Measurements from ENCODE around the gene ADH4.
"Not testable (repeated sequence)": the region's sequence is repeated elsewhere in the genome, so short reads cannot be mapped to it uniquely, and the experiment has no call there.

ADH4 gene

DNA sequence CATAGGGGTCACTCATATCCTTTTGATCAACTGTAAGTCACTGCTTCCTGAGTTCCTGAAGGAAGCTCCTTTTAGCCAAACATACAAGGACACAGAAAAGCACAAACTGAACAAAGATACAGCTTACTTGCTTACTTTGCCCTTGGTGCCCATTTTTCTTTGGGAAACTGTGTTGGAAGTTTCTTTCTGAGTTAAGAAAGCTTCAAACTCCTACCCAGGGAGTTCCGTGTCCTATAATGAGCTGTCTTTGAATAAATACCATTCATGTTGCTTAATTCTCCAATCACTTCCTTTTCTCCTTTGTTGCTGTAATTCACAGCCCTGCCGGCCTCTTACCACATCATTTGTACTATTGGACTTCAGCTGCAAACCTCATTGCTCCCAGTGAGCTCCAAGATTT is at the start of gene ADH4:
Gene ADH4, minus strand, starts transcription at position 228 of the 400 bp plus-strand sequence. Its CDS starts 75 bp downstream, at position 153.
- no peak for DNase-seq (ENCODE audit: low read depth)

- DNase-seq (ENCODE audit: low read depth) = no peak
These were observed 46.2 kb upstream of the ADH4 start for GRCh38 chr4:99190336-99190735.

DNA sequence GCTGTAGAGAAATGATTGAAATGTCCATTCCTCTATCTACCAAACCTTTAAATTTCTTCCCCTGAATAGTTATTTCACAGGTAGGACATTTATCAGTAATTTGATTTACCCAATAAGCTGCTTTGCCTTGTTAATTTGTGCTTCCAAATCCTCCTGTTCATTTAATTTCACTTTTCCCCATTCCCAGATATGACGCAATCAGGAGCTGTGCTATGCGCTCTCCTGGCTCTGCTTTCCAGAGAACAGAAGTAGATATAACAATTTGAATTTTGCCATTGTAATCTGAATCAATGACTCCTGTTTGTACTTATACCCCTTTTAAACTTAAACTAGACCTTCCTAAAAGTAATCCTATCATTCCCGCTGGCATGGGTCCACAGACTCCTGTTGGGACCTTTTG is 45.8 kb upstream of the ADH4 start:
- not testable (repeated sequence) for DNase-seq (ENCODE audit: low read depth)

DNA sequence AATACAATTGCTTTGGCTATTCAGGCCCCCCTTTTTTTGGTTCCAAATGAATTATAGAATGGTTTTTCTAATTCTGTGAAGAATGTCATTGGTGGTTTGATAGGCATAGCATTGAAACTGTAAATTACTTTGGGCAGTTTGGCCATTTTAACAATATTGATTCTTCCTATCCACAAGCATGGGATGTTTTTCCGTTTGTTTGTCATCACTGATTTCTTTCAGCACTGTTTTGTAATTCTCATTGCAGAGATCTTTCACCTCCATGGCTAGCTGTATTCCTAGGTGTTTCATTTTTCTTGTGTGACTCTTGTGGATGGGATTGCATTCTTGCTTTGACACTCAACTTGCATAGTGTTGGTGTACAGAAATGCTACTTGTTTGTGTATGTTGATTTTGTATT is 41.9 kb upstream of the ADH4 start:
- DNase-seq (ENCODE audit: low read depth) = no peak

GRCh38 chr4:99185581-99185980 is 41.5 kb upstream of the ADH4 start:
- no peak for DNase-seq (ENCODE audit: low read depth)

- DNase-seq (ENCODE audit: low read depth) = no peak
These were observed 36.4 kb upstream of the ADH4 start for GRCh38 chr4:99180382-99181070.

DNA sequence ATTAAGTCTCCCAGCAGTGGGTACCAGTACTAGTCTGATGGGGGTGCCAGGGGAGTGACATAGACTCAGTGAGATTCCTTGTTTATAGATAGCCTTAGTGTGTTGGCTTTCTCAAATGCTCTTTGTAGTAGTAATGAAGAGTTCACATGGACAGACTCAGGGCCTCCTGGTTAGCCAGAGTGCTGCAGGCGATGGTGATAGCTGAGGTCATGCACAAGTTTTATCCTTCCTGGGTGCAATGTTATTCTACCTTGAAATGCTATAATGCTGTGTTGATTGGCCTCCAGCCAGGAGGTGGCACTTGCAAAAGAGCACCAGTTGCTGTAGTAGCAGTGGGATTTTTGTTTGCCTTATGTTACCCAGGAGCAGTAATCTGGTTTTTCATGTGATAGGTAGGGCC is 35.5 kb upstream of the ADH4 start:
- DNase-seq (ENCODE audit: low read depth) = no peak

GRCh38 chr4:99179178-99179577 is 35.1 kb upstream of the ADH4 start:
- DNase-seq (ENCODE audit: low read depth) = no peak

DNA sequence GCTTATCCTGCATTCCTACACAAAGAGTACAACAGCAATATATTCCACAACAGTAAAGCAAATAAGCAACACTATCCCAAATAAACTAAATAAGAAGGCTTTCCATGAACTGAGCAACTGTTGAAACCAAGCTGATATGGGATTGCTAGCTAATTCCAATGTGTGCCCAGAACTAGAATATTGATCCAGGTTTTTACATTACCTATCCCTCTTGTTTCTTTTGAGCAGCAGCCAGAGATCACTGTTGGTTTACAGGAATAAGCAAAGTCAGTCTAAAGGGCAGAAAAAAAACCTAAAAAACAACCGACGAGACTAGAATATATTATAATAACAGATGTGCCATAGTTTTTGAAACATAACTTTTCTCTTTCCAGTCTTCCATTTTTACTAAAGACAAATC is 22.4 kb upstream of the ADH4 start:
- no peak for DNase-seq (ENCODE audit: low read depth)

- DNase-seq (ENCODE audit: low read depth) = no peak
These were observed 21.9 kb upstream of the ADH4 start for GRCh38 chr4:99165978-99166377.

- no peak for DNase-seq (ENCODE audit: low read depth)
These were observed 17.4 kb upstream of the ADH4 start for GRCh38 chr4:99161373-99162099.

DNA sequence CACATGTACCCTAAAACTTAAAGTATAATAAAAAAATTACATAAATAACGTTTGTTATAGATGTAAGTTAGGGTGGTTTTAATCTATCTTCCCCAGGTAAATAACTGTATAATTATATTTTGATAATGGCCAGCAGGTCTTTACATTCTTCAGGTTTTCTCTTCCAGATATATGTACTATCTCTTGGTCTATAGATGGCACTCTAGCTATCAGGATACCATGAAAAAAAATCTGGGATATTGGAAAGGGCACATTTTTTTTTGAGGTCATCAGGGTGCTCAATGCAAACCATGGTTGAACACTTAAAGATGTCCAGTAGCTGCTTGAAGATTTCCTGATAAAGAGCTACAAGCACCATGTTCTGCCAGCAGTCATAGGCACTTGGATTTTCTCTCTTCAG is 15.6 kb upstream of the ADH4 start:
- DNase-seq (ENCODE audit: low read depth) = no peak

- DNase-seq (ENCODE audit: low read depth) = no peak
These were observed 13.4 kb upstream of the ADH4 start for GRCh38 chr4:99157478-99157935.

- no peak for DNase-seq (ENCODE audit: low read depth)
These were observed 12.9 kb upstream of the ADH4 start for GRCh38 chr4:99156992-99157391.

DNA sequence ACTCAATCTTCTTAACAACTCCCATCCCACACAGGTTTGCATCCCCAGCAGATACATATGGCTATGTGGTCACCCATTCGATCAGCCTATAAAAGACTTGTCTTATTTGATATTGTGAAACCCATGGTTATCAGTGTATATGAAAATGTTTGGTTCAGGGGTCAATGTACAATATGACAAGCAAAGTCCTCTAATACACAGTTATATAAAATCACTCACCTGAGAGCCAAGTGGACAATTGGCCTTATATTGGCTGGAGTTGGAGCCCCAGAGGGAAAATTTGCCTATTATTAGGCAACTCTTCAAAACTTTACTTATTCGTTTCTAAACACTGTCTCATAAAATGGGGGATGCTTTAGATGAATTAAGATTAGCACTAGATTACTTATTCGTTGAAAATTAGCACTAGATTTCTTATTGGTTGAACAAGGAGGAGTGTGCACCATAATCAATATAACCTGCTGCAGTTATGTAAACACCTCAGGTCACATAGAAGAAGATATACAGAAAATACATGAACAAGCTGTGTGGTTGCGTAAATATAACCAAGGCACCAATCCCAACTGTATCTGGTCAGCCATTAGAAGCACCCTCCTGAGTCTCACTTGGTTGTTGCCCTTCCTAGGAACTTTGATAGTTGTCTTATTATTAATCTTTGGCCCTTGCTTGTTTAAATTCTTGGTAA is 10.7 kb upstream of the ADH4 start:
- DNase-seq (ENCODE audit: low read depth) = no peak

GRCh38 chr4:99151995-99152394 is 7.9 kb upstream of the ADH4 start:
- DNase-seq (ENCODE audit: low read depth) = no peak

GRCh38 chr4:99151452-99151851 is 7.4 kb upstream of the ADH4 start:
- DNase-seq (ENCODE audit: low read depth) = no peak

DNA sequence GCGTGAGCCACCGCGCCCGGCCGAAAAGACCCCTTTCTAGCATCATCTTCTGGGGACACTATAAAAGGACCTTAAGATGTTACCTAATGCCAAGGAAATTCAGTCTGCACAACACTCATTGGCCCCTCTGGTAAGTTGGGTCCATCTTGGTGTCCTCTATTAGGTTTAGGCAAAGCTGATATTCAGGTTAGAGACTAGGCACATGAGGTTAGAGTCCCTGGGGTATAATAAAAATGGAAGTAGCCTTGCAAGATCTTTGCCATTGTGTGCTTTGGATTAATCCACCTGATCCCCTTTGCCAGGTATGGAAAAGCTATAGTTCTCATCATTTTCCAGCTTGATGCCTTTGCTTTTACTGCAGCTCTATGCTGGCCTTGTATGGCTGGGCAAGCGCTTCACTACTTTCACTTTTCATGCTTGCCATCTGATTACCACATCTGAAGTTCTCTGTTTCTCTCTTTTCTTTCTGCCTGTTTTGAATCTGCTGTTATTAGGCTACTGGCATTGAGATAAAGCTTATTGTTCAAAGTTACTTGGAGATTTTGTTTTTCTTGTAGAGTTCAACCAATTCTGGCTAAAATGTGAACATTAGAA is 5.4 kb upstream of the ADH4 start:
- DNase-seq (ENCODE audit: low read depth) = no peak

GRCh38 chr4:99148550-99148949 is 4.5 kb upstream of the ADH4 start:
- no peak for DNase-seq (ENCODE audit: low read depth)

DNA sequence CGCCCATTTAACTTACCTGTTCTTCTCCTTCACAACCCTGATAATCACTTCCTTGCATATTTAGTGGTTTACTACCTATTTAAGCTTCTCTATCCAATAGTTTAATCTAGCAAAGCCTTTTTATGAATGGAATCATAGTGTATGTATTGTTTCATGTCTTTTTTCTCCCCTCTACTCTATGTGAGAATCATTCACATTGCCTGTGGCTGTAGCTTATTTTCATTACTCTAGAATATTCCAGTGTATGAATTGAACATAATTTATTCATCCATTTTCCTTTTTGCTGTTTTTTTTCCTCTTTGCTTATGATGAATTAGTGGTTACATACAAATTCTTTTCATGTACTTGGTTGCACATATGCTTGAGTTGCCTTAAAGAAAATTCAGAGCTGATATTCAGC is 490 bp upstream of the ADH4 start:
- DNase-seq (ENCODE audit: low read depth) = no peak

DNA sequence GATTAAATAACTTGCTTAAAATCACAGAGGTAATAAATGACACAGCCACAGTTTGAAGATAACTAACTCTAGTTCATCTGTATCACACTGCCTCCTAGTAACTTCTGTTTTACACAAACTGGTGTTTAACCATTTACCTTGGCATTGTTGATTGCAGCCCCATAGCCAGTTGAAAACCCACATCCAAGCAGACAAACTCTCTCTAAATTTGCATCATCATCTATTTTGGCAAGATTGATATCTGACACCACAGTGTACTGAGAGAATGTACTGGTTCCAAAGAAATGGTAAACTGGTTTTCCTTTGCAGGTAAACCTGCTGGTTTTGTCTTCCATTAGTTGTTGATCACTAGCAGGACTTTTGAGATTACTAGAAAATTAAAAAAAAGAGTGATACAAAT is 7.8 kb downstream of the ADH4 start:
- no peak for DNase-seq (ENCODE audit: low read depth)

- DNase-seq (ENCODE audit: low read depth) = no peak
These were observed 8.4 kb downstream of the ADH4 start for GRCh38 chr4:99135541-99136162.

All from stimulated activated CD8-positive, alpha-beta memory T cell treated with anti-CD3 and anti-CD28 coated beads, Interleukin-4, amount 100 ng/mL, for 24 hours (primary cell).